Astrocyte (in vitro differentiated cells and primary cell): ENCODE data around the gene VRK1. TPM values are rescaled to one million over a fixed set of nuclear protein-coding genes. Genes with fewer than 3 reads are reported as not detected.
A peak's percentile ranks its signal among the peaks of the same experiment; 100 is the strongest.

Source experiments
- DNase-seq: peaks from one replicate; pipeline ENCODE4 v3.0.0-alpha.2; 2010; ENCODE audit warnings: low read depth
- FAIRE-seq: peaks from 2 replicates; lab custom pipeline; 2011; peaks lifted over from hg19 to GRCh38; lab: Jason Lieb, UNC
- H2AFZ ChIP-seq: 2 replicates; pipeline ENCODE4 v1.6.0; 2012; ENCODE audit warnings: low read depth, low read length, inconsistent platforms
- H3K27ac ChIP-seq: 2 replicates; pipeline ENCODE4 v1.5.1; 2011; ENCODE audit warnings: low read depth, low read length, inconsistent platforms
- H3K27me3 ChIP-seq: 2 replicates; pipeline ENCODE4 v1.6.0; 2011; ENCODE audit warnings: low read length, inconsistent platforms; ENCODE audit not compliant: insufficient read depth
- H3K36me3 ChIP-seq: 2 replicates; pipeline ENCODE4 v1.5.1; 2011; ENCODE audit warnings: low read length, inconsistent platforms; ENCODE audit not compliant: insufficient read depth
- H3K4me1 ChIP-seq: 2 replicates; pipeline ENCODE4 v1.5.1; 2011; ENCODE audit warnings: low read length, inconsistent platforms; ENCODE audit not compliant: insufficient read depth
- H3K4me2 ChIP-seq: 2 replicates; pipeline ENCODE4 v1.6.0; 2012; ENCODE audit warnings: low read length, inconsistent platforms
- H3K4me3 ChIP-seq: 2 replicates; pipeline ENCODE4 v1.5.1; 2011; ENCODE audit warnings: low read depth, mild to moderate bottlenecking, low read length, inconsistent platforms; ENCODE audit not compliant: insufficient read depth
- H3K79me2 ChIP-seq: 2 replicates; pipeline ENCODE4 v1.6.0; 2012; ENCODE audit warnings: mild to moderate bottlenecking, low read length, inconsistent platforms; ENCODE audit not compliant: insufficient read depth
- H3K9ac ChIP-seq: 2 replicates; pipeline ENCODE4 v1.6.0; 2012; ENCODE audit warnings: mild to moderate bottlenecking, low read length, inconsistent platforms
- H3K9me3 ChIP-seq: 2 replicates; pipeline ENCODE4 v1.5.1; 2012; ENCODE audit warnings: low read depth, mild to moderate bottlenecking, low read length, inconsistent platforms; ENCODE audit not compliant: insufficient read depth
- H4K20me1 ChIP-seq: 2 replicates; pipeline ENCODE4 v1.6.0; 2012; ENCODE audit warnings: low read length, inconsistent platforms; ENCODE audit not compliant: insufficient read depth
- H3K27ac Mint-ChIP-seq: one replicate; pipeline ENCODE4 v1.8.0; 2021; ENCODE audit warnings: mild to moderate bottlenecking, mixed read lengths; ENCODE audit not compliant: unreplicated experiment
- H3K27me3 Mint-ChIP-seq: one replicate; pipeline ENCODE4 v1.8.0; 2021; ENCODE audit warnings: low read depth, mixed read lengths; ENCODE audit not compliant: unreplicated experiment
- H3K36me3 Mint-ChIP-seq: one replicate; pipeline ENCODE4 v1.8.0; 2021; ENCODE audit warnings: low read depth, mixed read lengths; ENCODE audit not compliant: unreplicated experiment
- H3K4me1 Mint-ChIP-seq: one replicate; pipeline ENCODE4 v1.8.0; 2021; ENCODE audit warnings: low read depth, mixed read lengths; ENCODE audit not compliant: unreplicated experiment
- H3K4me3 Mint-ChIP-seq: one replicate; pipeline ENCODE4 v1.8.0; 2021; ENCODE audit warnings: mild to moderate bottlenecking, moderate library complexity, mixed read lengths; ENCODE audit not compliant: unreplicated experiment
- H3K9me3 Mint-ChIP-seq: one replicate; pipeline ENCODE4 v1.8.0; 2021; ENCODE audit warnings: mild to moderate bottlenecking, mixed read lengths; ENCODE audit not compliant: unreplicated experiment
- CTCF ChIP-seq: IDR thresholded peaks from 2 replicates; pipeline ENCODE4 v1.5.1; 2011; ENCODE audit warnings: low read depth, mild to moderate bottlenecking, inconsistent platforms, low read length, moderate library complexity; ENCODE audit not compliant: insufficient read depth
- EZH2 ChIP-seq: IDR thresholded peaks from 2 replicates; pipeline ENCODE4 v1.6.1; 2012; ENCODE audit warnings: mild to moderate bottlenecking, low read length, inconsistent platforms; ENCODE audit not compliant: insufficient read depth
- total RNA-seq: library from RNA; stranded (reverse); gene quantifications from 2 replicates; pipeline ENCODE4 v1.2.1, GENCODE V29; 2021

The VRK1 gene
- total RNA-seq, 1 donor from 2014 or later: 11.6 TPM

- no peak overlapping the region for H3K9ac ChIP-seq
- no peaks in the 10 kb centered on the region for H3K79me2 ChIP-seq
- H3K27me3 ChIP-seq: no peaks in the 10 kb centered on the region
- DNase-seq (no peak), FAIRE-seq (no peak)
- H3K27ac ChIP-seq: no peak overlapping the region
- Mint-ChIP-seq H3K4me1 (no peaks in the 10 kb centered on the region), H3K4me3 (no peak overlapping the region), H3K36me3 (peaks cover 2% of the 10 kb centered on the region), H3K27ac (no peak overlapping the region), H3K27me3 (peaks cover 2% of the 10 kb centered on the region), H3K9me3 (no peaks in the 10 kb centered on the region)
- H3K4me2 ChIP-seq: no peak overlapping the region
- no peak overlapping the region for H3K4me3 ChIP-seq
- H3K36me3 ChIP-seq: no peaks in the 10 kb centered on the region
- H2AFZ ChIP-seq: no peak overlapping the region
- no peak for TF ChIP-seq EZH2
- TF ChIP-seq CTCF: no peak
- no peaks in the 10 kb centered on the region for H3K4me1 ChIP-seq
- H4K20me1 ChIP-seq: no peaks in the 10 kb centered on the region
- H3K9me3 ChIP-seq: no peaks in the 10 kb centered on the region
Observed at GRCh38 chr14:96903444-96904023, 106.4 kb downstream of the VRK1 start.

GRCh38 chr14:96904201-96904600 lies 107.0 kb downstream of the VRK1 start:
- Histone ChIP-seq H3K4me2 (no peak overlapping the region), H3K36me3 (no peaks in the 10 kb centered on the region), H3K9me3 (peaks cover 1% of the 10 kb centered on the region), H3K4me3 (no peak overlapping the region), H3K27ac (no peak overlapping the region), H3K4me1 (no peaks in the 10 kb centered on the region), H4K20me1 (no peaks in the 10 kb centered on the region), H3K79me2 (no peaks in the 10 kb centered on the region), H2AFZ (no peak overlapping the region), H3K27me3 (no peaks in the 10 kb centered on the region), H3K9ac (no peak overlapping the region)
- Mint-ChIP-seq H3K4me1 (no peaks in the 10 kb centered on the region), H3K9me3 (peaks cover 3% of the 10 kb centered on the region), H3K27me3 (peaks cover 2% of the 10 kb centered on the region), H3K27ac (no peak overlapping the region), H3K36me3 (peaks cover 2% of the 10 kb centered on the region), H3K4me3 (no peak overlapping the region)
- no peak for TF ChIP-seq EZH2
- TF ChIP-seq CTCF: no peak
- FAIRE-seq (no peak), DNase-seq (peak; percentile 68)

- Mint-ChIP-seq H3K27ac (no peak overlapping the region), H3K36me3 (peaks cover 3% of the 10 kb centered on the region), H3K4me1 (no peaks in the 10 kb centered on the region), H3K27me3 (peaks cover 2% of the 10 kb centered on the region), H3K4me3 (no peak overlapping the region), H3K9me3 (peaks cover 11% of the 10 kb centered on the region)
- no peak overlapping the region for H3K4me3 ChIP-seq
- no peaks in the 10 kb centered on the region for H3K36me3 ChIP-seq
- FAIRE-seq (no peak), DNase-seq (no peak)
- no peaks in the 10 kb centered on the region for H4K20me1 ChIP-seq
- no peak overlapping the region for H3K9ac ChIP-seq
- no peak overlapping the region for H2AFZ ChIP-seq
- H3K27me3 ChIP-seq: no peaks in the 10 kb centered on the region
- no peak overlapping the region for H3K4me2 ChIP-seq
- H3K27ac ChIP-seq: no peak overlapping the region
- peaks cover 3% of the 10 kb centered on the region for H3K9me3 ChIP-seq
- no peaks in the 10 kb centered on the region for H3K79me2 ChIP-seq
- TF ChIP-seq EZH2: no peak
- TF ChIP-seq CTCF: no peak
- no peaks in the 10 kb centered on the region for H3K4me1 ChIP-seq
Observed at GRCh38 chr14:96905065-96905464, 107.9 kb downstream of the VRK1 start.
